H1 (cell line): ENCODE measurements around the gene GALNT15. TPM values are rescaled to one million over a fixed set of nuclear protein-coding genes. Genes with fewer than 3 reads are reported as not detected.

Source experiments
- BRCA1 ChIP-seq: IDR thresholded peaks from 2 replicates; pipeline ENCODE4 v1.6.1; 2012; ENCODE audit warnings: low read depth, low read length, improper control_type of control experiment
- CHD7 ChIP-seq: fragments of 300-600 bp; sonication (generic); IDR thresholded peaks from 2 replicates; pipeline ENCODE4 v1.7.1; 2012; ENCODE audit warnings: low read length, moderate library complexity, mild to moderate bottlenecking, inconsistent platforms; ENCODE audit not compliant: insufficient replicate concordance
- CTBP2 ChIP-seq: IDR thresholded peaks from 2 replicates; pipeline ENCODE4 v1.7.0; 2011; ENCODE audit warnings: borderline replicate concordance, mild to moderate bottlenecking, moderate library complexity, mixed read lengths, low read length; ENCODE audit not compliant: insufficient read depth, insufficient read length
- GABPA ChIP-seq: IDR thresholded peaks from 2 replicates; pipeline ENCODE4 v1.6.1; 2011; ENCODE audit warnings: mild to moderate bottlenecking, low read length, moderate library complexity, borderline replicate concordance; ENCODE audit not compliant: insufficient read depth
- JUND ChIP-seq: IDR thresholded peaks from 2 replicates; pipeline ENCODE4 v1.6.1; 2011; ENCODE audit warnings: mild to moderate bottlenecking, improper control_type of control experiment, low read length
- KDM5A ChIP-seq: fragments of 200-600 bp; IDR thresholded peaks from 2 replicates; pipeline ENCODE4 v1.7.1; 2012; ENCODE audit warnings: mild to moderate bottlenecking, low read length, inconsistent platforms, mixed read lengths
- POU5F1 ChIP-seq: IDR thresholded peaks from 2 replicates; pipeline ENCODE4 v1.6.1; 2011; ENCODE audit warnings: low read depth, mild to moderate bottlenecking, low read length, moderate library complexity
- SIX5 ChIP-seq: IDR thresholded peaks from 2 replicates; pipeline ENCODE4 v1.6.1; 2011; ENCODE audit warnings: mild to moderate bottlenecking, low read depth, low read length
- SP1 ChIP-seq: IDR thresholded peaks from 2 replicates; pipeline ENCODE4 v1.6.1; 2011; ENCODE audit warnings: low read depth, low read length
- SP2 ChIP-seq: IDR thresholded peaks from 2 replicates; pipeline ENCODE4 v1.6.1; 2012; ENCODE audit warnings: mild to moderate bottlenecking, low read length, inconsistent platforms
- USF2 ChIP-seq: IDR thresholded peaks from 2 replicates; pipeline ENCODE4 v1.6.1; 2011; ENCODE audit warnings: low read length, improper control_type of control experiment
- polyA plus RNA-seq, 7 experiments: library from polyadenylated mRNA; depleted of rRNA in 3 of 7; stranded (reverse) in 5 of 7; unstranded in 2 of 7; fragments of >200 nt in 5 of 7; fragments of 200-250 nt in 2 of 7; gene quantifications; 1 replicate in 5 of 7; 2 replicates in 1 of 7; 4 replicates in 1 of 7; pipeline versions ENCODE4 v1.2.1 to v1.2.3, GENCODE V29; 2011 to 2013; ENCODE audit warnings: missing spikeins in 2 of 7, mixed read lengths in 2 of 7
- total RNA-seq: library from RNA; stranded (reverse); fragmentation: NEBNext Ultra II Directional; extraction: Animal tissue kit (Norgen Biotek cat#: 25700); gene quantifications from 2 replicates; pipeline ENCODE4 v1.2.1, GENCODE V29; 2021

Gene GALNT15
- total and polyA plus RNA-seq, 2 of the 8 experiments (the other 6 are each of a cell fraction or from before 2014, with no cell fraction given) = 0.02 TPM; not detected in 1

GRCh38 chr3:16203031-16203430 is 28.6 kb downstream of the GALNT15 start (continued):
- TF ChIP-seq CHD7 (no peak), SP1 (no peak), SP2 (no peak), POU5F1 (no peak), USF2 (no peak), GABPA (no peak), SIX5 (no peak), KDM5A (no peak), JUND (no peak), BRCA1 (no peak), CTBP2 (no peak)
